Ovary (tissue), 3 donors: ENCODE results near the gene TBX4.

Experiments used
- CTCF ChIP-seq, 3 donors: fragments of 450-650 bp in 2 of 3; fragments of 200-600 bp in 1 of 3; IDR thresholded peaks; one replicate each; pipeline versions ENCODE4 v1.5.1 to v1.8.0; 2016 to 2022; ENCODE audit warnings: antibody characterized with exemption in 3 of 3, mild to moderate bottlenecking in 1 of 3
- POLR2A ChIP-seq: fragments of 450-650 bp; IDR thresholded peaks from one replicate; pipeline ENCODE4 v1.6.1; 2017; ENCODE audit warnings: antibody characterized with exemption, mild to moderate bottlenecking, moderate library complexity
- donor health status: DM: no; HTN: no; CAD: no.

GRCh38 chr17:61403801-61404662 lies 48.2 kb upstream of the TBX4 start:
- no peak for TF ChIP-seq CTCF (IDR thresholded peaks at IDR 0.05)
- no peak for TF ChIP-seq POLR2A
